Sigmoid colon (tissue), 4 donors: Measurements from ENCODE around the gene USP43.

ENCODE experiments used
- CTCF ChIP-seq, 4 experiments: fragments of 450-650 bp in 3 of 4; fragments of 200-600 bp in 1 of 4; IDR thresholded peaks; one replicate each; pipeline ENCODE4 v1.5.1; 2016 to 2019; ENCODE audit warnings: antibody characterized with exemption in 4 of 4, mild to moderate bottlenecking in 3 of 4, moderate library complexity in 2 of 4
- EP300 ChIP-seq, 4 donors: sonication (generic); formaldehyde crosslinking; IDR thresholded peaks; one replicate each; pipeline ENCODE4 v1.6.1; 2017; ENCODE audit warnings: antibody characterized with exemption in 4 of 4
- POLR2A ChIP-seq, 2 donors: fragments of 450-650 bp; IDR thresholded peaks; one replicate each; pipeline ENCODE4 v1.6.1; 2016; ENCODE audit warnings: antibody characterized with exemption in 2 of 2, mild to moderate bottlenecking in 2 of 2, moderate library complexity in 2 of 2
- POLR2AphosphoS5 ChIP-seq, 4 donors: sonication (generic); formaldehyde crosslinking; IDR thresholded peaks; one replicate each; pipeline ENCODE4 v1.6.1; 2017; ENCODE audit warnings: antibody characterized with exemption in 4 of 4

- no peak for TF ChIP-seq CTCF (IDR thresholded peaks at IDR 0.05)
- TF ChIP-seq POLR2A (IDR thresholded peaks at IDR 0.05), result no peak
- no peak for TF ChIP-seq POLR2AphosphoS5 (IDR thresholded peaks at IDR 0.05)
- TF ChIP-seq EP300 (IDR thresholded peaks at IDR 0.05), result no peak
These were observed 57.2 kb downstream of the USP43 start for GRCh38 chr17:9702482-9702881.
